SK-N-SH (cell line): ENCODE data around the gene TBC1D5. TPM values are rescaled to one million over a fixed set of nuclear protein-coding genes. Genes with fewer than 3 reads are reported as not detected.
A peak's percentile ranks its signal among the peaks of the same experiment; 100 is the strongest.
"Not testable (repeated sequence)": the region's sequence is repeated elsewhere in the genome, so short reads cannot be mapped to it uniquely, and the experiment has no call there.

ENCODE experiments used
- CTCF ChIA-PET: fragments of 300-600, 350-600 bp; formaldehyde crosslinking; extraction: SDS; loops from one replicate; lab custom pipeline; 2021; lab: Yijun Ruan, JAX
- POLR2A ChIA-PET: fragments of 350-600 bp; sonication (Branson Sonifier 250); formaldehyde crosslinking; extraction: SDS; loops from one replicate; lab custom pipeline; 2020; ENCODE audit warnings: antibody characterized with exemption, inconsistent platforms; lab: Yijun Ruan, JAX
- DNase-seq: peaks from one replicate; pipeline ENCODE4 v3.0.0; 2012
- H2AFZ ChIP-seq: fragments of 200-600 bp; sonication (generic); 2 replicates; pipeline ENCODE4 v1.8.1; 2016; ENCODE audit warnings: antibody characterized with exemption, mild to moderate bottlenecking, low read depth
- H3F3A ChIP-seq: fragments of 200-600 bp; sonication (generic); replicated peaks from 2 replicates; pipeline ENCODE3; 2016; ENCODE audit warnings: antibody characterized with exemption, mild to moderate bottlenecking; ENCODE audit not compliant: insufficient read depth
- H3K27ac ChIP-seq, 2 experiments: fragments of 200-500 bp in 1 of 2; fragments of 200-600 bp in 1 of 2; sonication (Bioruptor generic) in 1 of 2; sonication (generic), shearing (Covaris generic) in 1 of 2; 2 replicates each; pipeline versions ENCODE4 v1.5.1 to v1.6.1; 2014 to 2016; ENCODE audit warnings: low read depth in 2 of 2, inconsistent platforms in 1 of 2, low read length in 1 of 2, mild to moderate bottlenecking in 1 of 2, mixed read lengths in 1 of 2
- H3K27me3 ChIP-seq: fragments of 200-600 bp; sonication (generic), shearing (Covaris generic); 2 replicates; pipeline ENCODE4 v1.6.1; 2016; ENCODE audit warnings: mixed run types; ENCODE audit not compliant: insufficient read depth
- H3K36me3 ChIP-seq, 2 experiments: fragments of 200-500 bp in 1 of 2; fragments of 200-600 bp in 1 of 2; sonication (Bioruptor generic) in 1 of 2; sonication (generic) in 1 of 2; replicated peaks in 1 of 2; 2 replicates each; pipeline versions ENCODE3 to v1.5.1; 2014 to 2016; ENCODE audit warnings: low read length in 1 of 2, mild to moderate bottlenecking in 1 of 2; ENCODE audit not compliant: insufficient read depth in 2 of 2, control insufficient read depth in 1 of 2
- H3K4me1 ChIP-seq, 2 experiments: fragments of 200-500 bp in 1 of 2; fragments of 200-600 bp in 1 of 2; sonication (Bioruptor generic) in 1 of 2; sonication (generic), shearing (Covaris generic) in 1 of 2; 2 replicates each; pipeline versions ENCODE4 v1.5.1 to v1.6.1; 2014 to 2016; ENCODE audit warnings: low read depth in 1 of 2, low read length in 1 of 2, mixed run types in 1 of 2; ENCODE audit not compliant: insufficient read depth in 2 of 2, control insufficient read depth in 1 of 2
- H3K4me2 ChIP-seq: fragments of 200-600 bp; sonication (generic), shearing (Covaris generic); 2 replicates; pipeline ENCODE4 v1.6.1; 2017; ENCODE audit warnings: mixed run types
- H3K4me3 ChIP-seq, 2 experiments: fragments of 200-500 bp in 1 of 2; fragments of 200-600 bp in 1 of 2; sonication (Bioruptor generic) in 1 of 2; sonication (generic), shearing (Covaris generic) in 1 of 2; 2 replicates each; pipeline versions ENCODE4 v1.5.1 to v1.8.1; 2014 to 2016; ENCODE audit warnings: low read depth in 2 of 2, inconsistent platforms in 1 of 2, low read length in 1 of 2, mild to moderate bottlenecking in 1 of 2, mixed read lengths in 1 of 2, moderate library complexity in 1 of 2
- H3K79me2 ChIP-seq: fragments of 200-600 bp; sonication (generic); 2 replicates; pipeline ENCODE4 v1.8.1; 2017; ENCODE audit warnings: mild to moderate bottlenecking; ENCODE audit not compliant: insufficient read depth
- H3K9ac ChIP-seq: fragments of 200-600 bp; sonication (generic); 2 replicates; pipeline ENCODE4 v1.6.1; 2017; ENCODE audit warnings: mixed run types
- H3K9me2 ChIP-seq: fragments of 200-600 bp; sonication (generic); 2 replicates; pipeline ENCODE4 v1.6.1; 2017; ENCODE audit warnings: mixed run types
- H3K9me3 ChIP-seq: fragments of 200-600 bp; sonication (generic); 2 replicates; pipeline ENCODE4 v1.6.1; 2017; ENCODE audit warnings: mixed run types, mild to moderate bottlenecking, moderate library complexity
- H4K20me1 ChIP-seq: fragments of 200-600 bp; sonication (generic); 2 replicates; pipeline ENCODE4 v1.6.1; 2017; ENCODE audit warnings: mild to moderate bottlenecking, mixed run types; ENCODE audit not compliant: insufficient read depth
- CHD2 ChIP-seq: fragments of 150-350 bp; IDR thresholded peaks from 2 replicates; pipeline ENCODE4 v1.6.1; 2018; ENCODE audit warnings: low read length; ENCODE audit not compliant: partially characterized antibody
- CTCF ChIP-seq: fragments of 200-600 bp; sonication (generic); IDR thresholded peaks from 2 replicates; pipeline ENCODE4 v1.6.1; 2017; ENCODE audit warnings: antibody characterized with exemption, mild to moderate bottlenecking, moderate library complexity
- FOSL2 ChIP-seq: IDR thresholded peaks from 2 replicates; pipeline ENCODE4 v1.4.0; 2012; ENCODE audit warnings: low read depth, mild to moderate bottlenecking, moderate library complexity, borderline replicate concordance
- FOXJ3 ChIP-seq: sonication (generic); formaldehyde crosslinking; IDR thresholded peaks from 2 replicates; pipeline ENCODE4 v1.5.1; 2020; ENCODE audit warnings: mild to moderate bottlenecking, missing genetic modification reagents
- FOXM1 ChIP-seq: IDR thresholded peaks from 2 replicates; pipeline ENCODE4 v1.4.0; 2012; ENCODE audit warnings: low read depth, mild to moderate bottlenecking
- GABPA ChIP-seq: IDR thresholded peaks from 2 replicates; pipeline ENCODE4 v1.4.0; 2012; ENCODE audit warnings: low read depth, mild to moderate bottlenecking
- GATA2 ChIP-seq: sonication (generic); formaldehyde crosslinking; IDR thresholded peaks from 2 replicates; pipeline ENCODE4 v1.5.0; 2020; ENCODE audit warnings: mild to moderate bottlenecking, missing genetic modification reagents
- MAX ChIP-seq: IDR thresholded peaks from 2 replicates; pipeline ENCODE4 v1.4.0; 2012; ENCODE audit warnings: low read depth
- NFIC ChIP-seq: IDR thresholded peaks from 2 replicates; pipeline ENCODE4 v1.4.0; 2012; ENCODE audit warnings: borderline replicate concordance
- PBX3 ChIP-seq: IDR thresholded peaks from 2 replicates; pipeline ENCODE4; 2012
- RCOR1 ChIP-seq: fragments of 150-350 bp; IDR thresholded peaks from 2 replicates; pipeline ENCODE4 v1.6.1; 2017; ENCODE audit warnings: antibody characterized with exemption, low read length
- SIN3A ChIP-seq: IDR thresholded peaks from 2 replicates; pipeline ENCODE4 v1.6.1; 2012; ENCODE audit warnings: low read depth, mild to moderate bottlenecking, low read length, moderate library complexity, borderline replicate concordance
- SMC3 ChIP-seq: IDR thresholded peaks from 2 replicates; pipeline ENCODE4 v1.6.1; 2012; ENCODE audit warnings: low read depth, low read length, improper control_type of control experiment
- TAF1 ChIP-seq: IDR thresholded peaks from 2 replicates; pipeline ENCODE4 v1.6.1; 2012; ENCODE audit warnings: low read depth, mild to moderate bottlenecking, low read length, moderate library complexity, borderline replicate concordance
- TCF12 ChIP-seq: IDR thresholded peaks from 2 replicates; pipeline ENCODE4 v1.4.0; 2012
- TEAD4 ChIP-seq: IDR thresholded peaks from 2 replicates; pipeline ENCODE4 v1.4.0; 2012; ENCODE audit warnings: mild to moderate bottlenecking, borderline replicate concordance; ENCODE audit not compliant: insufficient read depth
- YY1 ChIP-seq: IDR thresholded peaks from 2 replicates; pipeline ENCODE4 v1.4.0; 2012; ENCODE audit warnings: low read depth, mild to moderate bottlenecking
- WGBS: methylation state at CpG from one replicate; pipeline ENCODE4 v1.1.6; 2017; ENCODE audit warnings: low lambda C conversion rate; 5-methylcytosine and 5-hydroxymethylcytosine counted together
- polyA plus RNA-seq, 3 experiments: library from polyadenylated mRNA; depleted of rRNA; stranded (reverse); fragments of >200 nt; gene quantifications; 2 replicates each; pipeline ENCODE4 v1.2.3, GENCODE V29; 2012

Gene TBC1D5
- polyA plus RNA-seq, 1 of the 3 experiments (the other 2 are of a cell fraction): 19.5 TPM

GRCh38 chr3:17491601-17492000 lies 250.8 kb downstream of the TBC1D5 start:
- H3K27me3 ChIP-seq: no peaks in the 10 kb centered on the region
- H3K9me3 ChIP-seq: no peaks in the 10 kb centered on the region
- ChIA-PET POLR2A (no interaction called here), CTCF (no interaction called here)
- H3K36me3 ChIP-seq: no peaks in the 10 kb centered on the region
- no peaks in the 10 kb centered on the region for H3K79me2 ChIP-seq
- no peak overlapping the region for H2AFZ ChIP-seq
- no peak for TF ChIP-seq CTCF
- TF ChIP-seq YY1: no peak
- no peak for TF ChIP-seq CHD2
- TF ChIP-seq FOSL2: no peak
- TF ChIP-seq NFIC: peak; percentile 29; the same call in 1 of the 2 replicates
- no peak for TF ChIP-seq TCF12
- no peak for TF ChIP-seq SMC3
- no peak for TF ChIP-seq PBX3
- no peak overlapping the region for H3K4me3 ChIP-seq
- no peak overlapping the region for H3K27ac ChIP-seq
- WGBS: 75% methylated on average over 4 of the region's 4 CpGs
- no peaks in the 10 kb centered on the region; a peak in 1 of 4 replicates for H3K4me1 ChIP-seq
- no peaks in the 10 kb centered on the region for H3K9me2 ChIP-seq
- H4K20me1 ChIP-seq: no peaks in the 10 kb centered on the region
- H3F3A ChIP-seq: no peaks in the 10 kb centered on the region
- DNase-seq: no peak
- H3K4me2 ChIP-seq: no peak overlapping the region
- no peak overlapping the region for H3K9ac ChIP-seq

GRCh38 chr3:17491190-17491589 lies 251.2 kb downstream of the TBC1D5 start:
- H3F3A ChIP-seq, H2AFZ ChIP-seq, H3K27ac ChIP-seq, H4K20me1 ChIP-seq, H3K79me2 ChIP-seq, H3K9me2 ChIP-seq, H3K36me3 ChIP-seq, H3K9ac ChIP-seq, DNase-seq, POLR2A ChIA-PET, H3K4me3 ChIP-seq, CTCF ChIA-PET, H3K9me3 ChIP-seq, H3K4me1 ChIP-seq, H3K4me2 ChIP-seq, H3K27me3 ChIP-seq: not testable (repeated sequence)
- 100% methylated on average over 1 of the region's 1 CpG for WGBS

GRCh38 chr3:17489139-17489538 lies 253.3 kb downstream of the TBC1D5 start:
- H3K27ac ChIP-seq: no peak overlapping the region
- no peak overlapping the region for H2AFZ ChIP-seq
- TF ChIP-seq FOSL2 (no peak), RCOR1 (no peak), FOXJ3 (CRISPR knock-in tag) (no peak), GATA2 (no peak), TCF12 (no peak), TAF1 (no peak), SMC3 (no peak), MAX (no peak), FOXM1 (no peak), GABPA (no peak), SIN3A (no peak), TEAD4 (no peak)

More at GRCh38 chr3:17489139-17489538, 253.3 kb downstream of the TBC1D5 start:
- H3F3A ChIP-seq: no peaks in the 10 kb centered on the region
- no peaks in the 10 kb centered on the region for H3K9me3 ChIP-seq
- H3K9me2 ChIP-seq: no peaks in the 10 kb centered on the region
- no peaks in the 10 kb centered on the region for H3K4me1 ChIP-seq
- ChIA-PET CTCF (no interaction called here), POLR2A (no interaction called here)
- DNase-seq: no peak
- no peak overlapping the region for H3K9ac ChIP-seq
- no peaks in the 10 kb centered on the region for H4K20me1 ChIP-seq
- no peak overlapping the region for H3K4me3 ChIP-seq
- H3K36me3 ChIP-seq: no peaks in the 10 kb centered on the region
- no peak overlapping the region for H3K4me2 ChIP-seq
- no peaks in the 10 kb centered on the region for H3K79me2 ChIP-seq
- H3K27me3 ChIP-seq: no peaks in the 10 kb centered on the region
